ENCODE results near the gene RPL29. TPM values are rescaled to one million over a fixed set of nuclear protein-coding genes. Genes with fewer than 3 reads are reported as not detected.

RPL29 gene
- total RNA-seq, 1 donor from 2014 or later = 872 TPM

- Histone ChIP-seq H3K27me3 (ENCODE audit: insufficient read depth, low read length) (no peaks in the 10 kb centered on the region), H2AFZ (ENCODE audit: low read depth, low read length) (peak overlapping the region; percentile 15), H3K4me2 (ENCODE audit: low read length) (peak overlapping the region; percentile 73), H4K20me1 (ENCODE audit: insufficient read depth, low read length) (no peaks in the 10 kb centered on the region), H3K36me3 (ENCODE audit: insufficient read depth, low read length) (no peaks in the 10 kb centered on the region), H3K9ac (ENCODE audit: low read length) (no peak overlapping the region), H3K27ac (ENCODE audit: low read depth, low read length) (no peak overlapping the region), H3K9me3 (ENCODE audit: insufficient read depth, low read depth, low read length) (no peaks in the 10 kb centered on the region), H3K79me2 (ENCODE audit: insufficient read depth, low read length) (no peaks in the 10 kb centered on the region), H3K4me3 (ENCODE audit: insufficient read depth, low read depth, low read length) (no peak overlapping the region), H3K4me1 (ENCODE audit: insufficient read depth, low read length) (peaks cover 16% of the 10 kb centered on the region)
- Mint-ChIP-seq H3K27ac (ENCODE audit: unreplicated experiment) (no peak overlapping the region), H3K9me3 (ENCODE audit: unreplicated experiment) (no peaks in the 10 kb centered on the region), H3K36me3 (ENCODE audit: low read depth, unreplicated experiment) (no peaks in the 10 kb centered on the region), H3K27me3 (ENCODE audit: low read depth, unreplicated experiment) (peaks cover 12% of the 10 kb centered on the region), H3K4me3 (ENCODE audit: unreplicated experiment) (no peak overlapping the region), H3K4me1 (ENCODE audit: low read depth, unreplicated experiment) (peaks cover 14% of the 10 kb centered on the region)
- DNase-seq (ENCODE audit: low read depth) (no peak), FAIRE-seq (no peak)
- no peak for TF ChIP-seq EZH2 (IDR thresholded peaks at IDR 0.05; ENCODE audit: insufficient read depth, low read length)
- TF ChIP-seq, protein P1, sequence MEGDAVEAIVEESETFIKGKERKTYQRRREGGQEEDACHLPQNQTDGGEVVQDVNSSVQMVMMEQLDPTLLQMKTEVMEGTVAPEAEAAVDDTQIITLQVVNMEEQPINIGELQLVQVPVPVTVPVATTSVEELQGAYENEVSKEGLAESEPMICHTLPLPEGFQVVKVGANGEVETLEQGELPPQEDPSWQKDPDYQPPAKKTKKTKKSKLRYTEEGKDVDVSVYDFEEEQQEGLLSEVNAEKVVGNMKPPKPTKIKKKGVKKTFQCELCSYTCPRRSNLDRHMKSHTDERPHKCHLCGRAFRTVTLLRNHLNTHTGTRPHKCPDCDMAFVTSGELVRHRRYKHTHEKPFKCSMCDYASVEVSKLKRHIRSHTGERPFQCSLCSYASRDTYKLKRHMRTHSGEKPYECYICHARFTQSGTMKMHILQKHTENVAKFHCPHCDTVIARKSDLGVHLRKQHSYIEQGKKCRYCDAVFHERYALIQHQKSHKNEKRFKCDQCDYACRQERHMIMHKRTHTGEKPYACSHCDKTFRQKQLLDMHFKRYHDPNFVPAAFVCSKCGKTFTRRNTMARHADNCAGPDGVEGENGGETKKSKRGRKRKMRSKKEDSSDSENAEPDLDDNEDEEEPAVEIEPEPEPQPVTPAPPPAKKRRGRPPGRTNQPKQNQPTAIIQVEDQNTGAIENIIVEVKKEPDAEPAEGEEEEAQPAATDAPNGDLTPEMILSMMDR (IDR thresholded peaks at IDR 0.05; ENCODE audit: insufficient read depth, low read depth, low read length) = no peak
Measured at GRCh38 chr3:52006017-52006819, 10.5 kb upstream of the RPL29 start.

GRCh38 chr3:52005571-52005986 lies 9.9 kb upstream of the RPL29 start:
- H3K4me2 ChIP-seq (ENCODE audit: low read length) = peak overlapping the region; percentile 73
- H3K9me3 ChIP-seq (ENCODE audit: insufficient read depth, low read depth, low read length) = no peaks in the 10 kb centered on the region
- TF ChIP-seq, protein P1 (IDR thresholded peaks at IDR 0.05; ENCODE audit: insufficient read depth, low read depth, low read length) = no peak
- TF ChIP-seq EZH2 (IDR thresholded peaks at IDR 0.05; ENCODE audit: insufficient read depth, low read length) = no peak
- FAIRE-seq (no peak), DNase-seq (ENCODE audit: low read depth) (peak; percentile 79)
- no peaks in the 10 kb centered on the region for H3K36me3 ChIP-seq (ENCODE audit: insufficient read depth, low read length)
- H3K4me1 ChIP-seq (ENCODE audit: insufficient read depth, low read length) = peaks cover 16% of the 10 kb centered on the region
- H3K27ac ChIP-seq (ENCODE audit: low read depth, low read length) = no peak overlapping the region
- Mint-ChIP-seq H3K27ac (ENCODE audit: unreplicated experiment) (no peak overlapping the region), H3K4me3 (ENCODE audit: unreplicated experiment) (no peak overlapping the region), H3K36me3 (ENCODE audit: low read depth, unreplicated experiment) (no peaks in the 10 kb centered on the region), H3K27me3 (ENCODE audit: low read depth, unreplicated experiment) (peaks cover 12% of the 10 kb centered on the region), H3K4me1 (ENCODE audit: low read depth, unreplicated experiment) (peaks cover 11% of the 10 kb centered on the region), H3K9me3 (ENCODE audit: unreplicated experiment) (no peaks in the 10 kb centered on the region)
- H3K9ac ChIP-seq (ENCODE audit: low read length) = peak overlapping the region; percentile 51
- H4K20me1 ChIP-seq (ENCODE audit: insufficient read depth, low read length) = no peaks in the 10 kb centered on the region
- H3K79me2 ChIP-seq (ENCODE audit: insufficient read depth, low read length) = no peaks in the 10 kb centered on the region
- no peaks in the 10 kb centered on the region for H3K27me3 ChIP-seq (ENCODE audit: insufficient read depth, low read length)
- no peak overlapping the region for H3K4me3 ChIP-seq (ENCODE audit: insufficient read depth, low read depth, low read length)
- H2AFZ ChIP-seq (ENCODE audit: low read depth, low read length) = peak overlapping the region; percentile 15

- no peaks in the 10 kb centered on the region for H3K79me2 ChIP-seq (ENCODE audit: insufficient read depth, low read length)
- H3K4me3 ChIP-seq (ENCODE audit: insufficient read depth, low read depth, low read length) = no peak overlapping the region
- Mint-ChIP-seq H3K27ac (ENCODE audit: unreplicated experiment) (no peak overlapping the region), H3K4me1 (ENCODE audit: low read depth, unreplicated experiment) (peaks cover 11% of the 10 kb centered on the region), H3K36me3 (ENCODE audit: low read depth, unreplicated experiment) (no peaks in the 10 kb centered on the region), H3K9me3 (ENCODE audit: unreplicated experiment) (no peaks in the 10 kb centered on the region), H3K27me3 (ENCODE audit: low read depth, unreplicated experiment) (peaks cover 10% of the 10 kb centered on the region), H3K4me3 (ENCODE audit: unreplicated experiment) (peak overlapping the region; percentile 45)
- H3K4me1 ChIP-seq (ENCODE audit: insufficient read depth, low read length) = peaks cover 16% of the 10 kb centered on the region
- H4K20me1 ChIP-seq (ENCODE audit: insufficient read depth, low read length) = no peaks in the 10 kb centered on the region
- FAIRE-seq (no peak), DNase-seq (ENCODE audit: low read depth) (no peak)
- H3K9ac ChIP-seq (ENCODE audit: low read length) = peak overlapping the region; percentile 51
- peak overlapping the region; percentile 73 for H3K4me2 ChIP-seq (ENCODE audit: low read length)
- H2AFZ ChIP-seq (ENCODE audit: low read depth, low read length) = peak overlapping the region; percentile 15
- TF ChIP-seq, protein P1 (IDR thresholded peaks at IDR 0.05; ENCODE audit: insufficient read depth, low read depth, low read length) = no peak
- no peak for TF ChIP-seq EZH2 (IDR thresholded peaks at IDR 0.05; ENCODE audit: insufficient read depth, low read length)
- no peak overlapping the region for H3K27ac ChIP-seq (ENCODE audit: low read depth, low read length)
- no peaks in the 10 kb centered on the region for H3K9me3 ChIP-seq (ENCODE audit: insufficient read depth, low read depth, low read length)
- H3K36me3 ChIP-seq (ENCODE audit: insufficient read depth, low read length) = no peaks in the 10 kb centered on the region
- no peaks in the 10 kb centered on the region for H3K27me3 ChIP-seq (ENCODE audit: insufficient read depth, low read length)
Measured at GRCh38 chr3:52004906-52005395, 9.3 kb upstream of the RPL29 start.
